ENCODE results near the gene ZNF750.

Gene ZNF750

GRCh38 chr17:82859431-82860403 is 19.9 kb upstream of the ZNF750 start:
- peak; percentile 85 for DNase-seq (ENCODE audit: low read depth)

GRCh38 chr17:82858376-82859126 is 18.7 kb upstream of the ZNF750 start:
- no peak for DNase-seq (ENCODE audit: low read depth)

GRCh38 chr17:82856361-82856760 is 16.5 kb upstream of the ZNF750 start:
- DNase-seq (ENCODE audit: low read depth), result no peak

- DNase-seq (ENCODE audit: low read depth), result no peak
These were observed 14.4 kb upstream of the ZNF750 start for GRCh38 chr17:82854226-82854625.

GRCh38 chr17:82851381-82851780 is 11.6 kb upstream of the ZNF750 start:
- no peak for DNase-seq (ENCODE audit: low read depth)

- no peak for DNase-seq (ENCODE audit: low read depth)
These were observed 9.5 kb upstream of the ZNF750 start for GRCh38 chr17:82849076-82849945.

GRCh38 chr17:82848022-82848592 is 8.3 kb upstream of the ZNF750 start:
- peak; percentile 8 for DNase-seq (ENCODE audit: low read depth)

GRCh38 chr17:82846061-82846691 is 6.4 kb upstream of the ZNF750 start:
- DNase-seq (ENCODE audit: low read depth), result no peak

- no peak for DNase-seq (ENCODE audit: low read depth)
These were observed 5.5 kb upstream of the ZNF750 start for GRCh38 chr17:82845163-82845807.

GRCh38 chr17:82844796-82845162 is 5.0 kb upstream of the ZNF750 start:
- no peak for DNase-seq (ENCODE audit: low read depth)

- DNase-seq (ENCODE audit: low read depth), result no peak
These were observed 4.3 kb upstream of the ZNF750 start for GRCh38 chr17:82843904-82844680.

GRCh38 chr17:82841921-82842596 is 2.2 kb upstream of the ZNF750 start:
- DNase-seq (ENCODE audit: low read depth), result no peak

GRCh38 chr17:82840431-82840831 is 609 bp upstream of the ZNF750 start:
- DNase-seq (ENCODE audit: low read depth), result no peak

GRCh38 chr17:82838386-82839063 is 1.3 kb downstream of the ZNF750 start:
- no peak for DNase-seq (ENCODE audit: low read depth)

- no peak for DNase-seq (ENCODE audit: low read depth)
These were observed 2.1 kb downstream of the ZNF750 start for GRCh38 chr17:82837586-82838320.

GRCh38 chr17:82836823-82837357 is 2.9 kb downstream of the ZNF750 start:
- DNase-seq (ENCODE audit: low read depth), result no peak

GRCh38 chr17:82835766-82836512 is 3.9 kb downstream of the ZNF750 start:
- peak; percentile 7 for DNase-seq (ENCODE audit: low read depth)

All from amniotic epithelial cell (primary cell).